ENCODE measurements around the gene SLC39A8.
A peak's percentile ranks its signal among the peaks of the same experiment; 100 is the strongest.
"Not testable (repeated sequence)": the region's sequence is repeated elsewhere in the genome, so short reads cannot be mapped to it uniquely, and the experiment has no call there.

SLC39A8 gene

GRCh38 chr4:102344954-102345794 lies at the start of gene SLC39A8:
Gene SLC39A8 (minus strand): TSS chr4:102345482. CDS start chr4:102344662, 820 bp downstream.
- DNase-seq (ENCODE audit: low read depth) = peak; percentile 74

GRCh38 chr4:102392033-102392744 lies 46.9 kb upstream of the SLC39A8 start:
- DNase-seq (ENCODE audit: low read depth) = no peak

- DNase-seq (ENCODE audit: low read depth) = no peak
Measured at GRCh38 chr4:102390438-102390837, 45.2 kb upstream of the SLC39A8 start.

GRCh38 chr4:102388611-102389010 lies 43.3 kb upstream of the SLC39A8 start:
- no peak for DNase-seq (ENCODE audit: low read depth)

- no peak for DNase-seq (ENCODE audit: low read depth)
Measured at GRCh38 chr4:102387552-102388150, 42.4 kb upstream of the SLC39A8 start.

GRCh38 chr4:102386966-102387365 lies 41.7 kb upstream of the SLC39A8 start:
- no peak for DNase-seq (ENCODE audit: low read depth)

GRCh38 chr4:102380253-102380652 lies 35.0 kb upstream of the SLC39A8 start:
- DNase-seq (ENCODE audit: low read depth) = not testable (repeated sequence)

- DNase-seq (ENCODE audit: low read depth) = no peak
Measured at GRCh38 chr4:102362922-102363432, 17.7 kb upstream of the SLC39A8 start.

- DNase-seq (ENCODE audit: low read depth) = no peak
Measured at GRCh38 chr4:102358128-102358527, 12.8 kb upstream of the SLC39A8 start.

- not testable (repeated sequence) for DNase-seq (ENCODE audit: low read depth)
Measured at GRCh38 chr4:102357637-102358036, 12.4 kb upstream of the SLC39A8 start.

- DNase-seq (ENCODE audit: low read depth) = no peak
Measured at GRCh38 chr4:102356562-102357202, 11.4 kb upstream of the SLC39A8 start.

- DNase-seq (ENCODE audit: low read depth) = no peak
Measured at GRCh38 chr4:102355748-102356147, 10.5 kb upstream of the SLC39A8 start.

GRCh38 chr4:102354671-102355454 lies 9.6 kb upstream of the SLC39A8 start:
- DNase-seq (ENCODE audit: low read depth) = no peak

- DNase-seq (ENCODE audit: low read depth) = no peak
Measured at GRCh38 chr4:102352781-102353180, 7.5 kb upstream of the SLC39A8 start.

GRCh38 chr4:102350634-102351033 lies 5.4 kb upstream of the SLC39A8 start:
- no peak for DNase-seq (ENCODE audit: low read depth)

GRCh38 chr4:102348701-102349100 lies 3.4 kb upstream of the SLC39A8 start:
- DNase-seq (ENCODE audit: low read depth) = no peak

- DNase-seq (ENCODE audit: low read depth) = no peak
Measured at GRCh38 chr4:102345795-102346100, 466 bp upstream of the SLC39A8 start.

- DNase-seq (ENCODE audit: low read depth) = peak; percentile 45
Measured at GRCh38 chr4:102344520-102344953, 745 bp downstream of the SLC39A8 start.

- DNase-seq (ENCODE audit: low read depth) = no peak
Measured at GRCh38 chr4:102343964-102344519, 1.2 kb downstream of the SLC39A8 start.

GRCh38 chr4:102342404-102343074 lies 2.7 kb downstream of the SLC39A8 start:
- DNase-seq (ENCODE audit: low read depth) = no peak

GRCh38 chr4:102341201-102341600 lies 4.1 kb downstream of the SLC39A8 start:
- DNase-seq (ENCODE audit: low read depth) = no peak

All from stimulated activated CD8-positive, alpha-beta memory T cell treated with anti-CD3 and anti-CD28 coated beads, Interleukin-12 subunit alpha, Interleukin-12 subunit beta, amount 100 ng/mL, for 4 hours (primary cell).